HG03575 (cell line): ENCODE measurements around the gene SPAG7.

Experiments used
- ATAC-seq: cut with Tn5 transposase; IDR thresholded peaks from one replicate; pipeline ENCODE4 v1.9.1; 2021; ENCODE audit not compliant: unreplicated experiment, insufficient number of reproducible peaks, low FRiP score; ENCODE audit errors: extremely low read depth

SPAG7 gene

DNA sequence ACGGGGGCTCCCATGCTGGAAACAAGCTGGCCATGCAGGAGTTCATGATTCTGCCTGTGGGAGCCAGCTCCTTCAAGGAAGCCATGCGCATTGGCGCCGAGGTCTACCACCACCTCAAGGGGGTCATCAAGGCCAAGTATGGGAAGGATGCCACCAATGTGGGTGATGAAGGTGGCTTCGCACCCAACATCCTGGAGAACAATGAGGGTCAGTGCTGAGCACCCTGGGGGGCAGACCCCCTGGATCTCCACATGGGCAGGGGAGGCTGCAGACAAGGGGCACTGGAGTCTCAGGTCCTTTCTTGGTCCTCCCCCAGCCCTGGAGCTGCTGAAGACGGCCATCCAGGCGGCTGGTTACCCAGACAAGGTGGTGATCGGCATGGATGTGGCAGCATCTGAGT lies 12.5 kb downstream of the SPAG7 start:
- no peak for ATAC-seq

DNA sequence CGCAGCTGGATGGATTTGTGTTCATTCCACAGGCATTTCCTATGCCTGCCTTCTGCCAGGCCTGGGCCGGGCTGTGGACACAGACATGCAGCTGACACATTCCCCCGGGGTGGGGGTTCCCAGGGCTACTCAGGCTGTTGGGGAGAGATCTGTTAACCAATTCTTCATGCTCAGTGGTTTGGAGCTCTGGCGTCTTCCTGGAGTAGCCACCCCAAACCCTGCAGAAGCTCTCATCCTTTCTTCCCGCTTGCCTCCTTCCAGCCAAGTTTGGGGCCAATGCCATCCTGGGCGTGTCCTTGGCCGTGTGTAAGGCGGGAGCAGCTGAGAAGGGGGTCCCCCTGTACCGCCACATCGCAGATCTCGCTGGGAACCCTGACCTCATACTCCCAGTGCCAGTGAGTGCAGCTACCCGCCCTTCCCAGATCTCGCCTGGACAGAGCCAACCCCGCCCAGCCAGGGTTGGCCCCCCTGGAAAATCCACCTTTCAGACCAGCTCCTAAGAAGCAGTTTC lies 14.1 kb downstream of the SPAG7 start:
- ATAC-seq: no peak

- ATAC-seq: no peak
These were observed 16.1 kb downstream of the SPAG7 start for GRCh38 chr17:4951486-4951885.

GRCh38 chr17:4950746-4951204 lies 16.8 kb downstream of the SPAG7 start, which contains the start of gene ENO3:
Gene ENO3 (plus strand): TSS chr17:4951119. CDS start chr17:4951830, 711 bp downstream.
- ATAC-seq: no peak

DNA sequence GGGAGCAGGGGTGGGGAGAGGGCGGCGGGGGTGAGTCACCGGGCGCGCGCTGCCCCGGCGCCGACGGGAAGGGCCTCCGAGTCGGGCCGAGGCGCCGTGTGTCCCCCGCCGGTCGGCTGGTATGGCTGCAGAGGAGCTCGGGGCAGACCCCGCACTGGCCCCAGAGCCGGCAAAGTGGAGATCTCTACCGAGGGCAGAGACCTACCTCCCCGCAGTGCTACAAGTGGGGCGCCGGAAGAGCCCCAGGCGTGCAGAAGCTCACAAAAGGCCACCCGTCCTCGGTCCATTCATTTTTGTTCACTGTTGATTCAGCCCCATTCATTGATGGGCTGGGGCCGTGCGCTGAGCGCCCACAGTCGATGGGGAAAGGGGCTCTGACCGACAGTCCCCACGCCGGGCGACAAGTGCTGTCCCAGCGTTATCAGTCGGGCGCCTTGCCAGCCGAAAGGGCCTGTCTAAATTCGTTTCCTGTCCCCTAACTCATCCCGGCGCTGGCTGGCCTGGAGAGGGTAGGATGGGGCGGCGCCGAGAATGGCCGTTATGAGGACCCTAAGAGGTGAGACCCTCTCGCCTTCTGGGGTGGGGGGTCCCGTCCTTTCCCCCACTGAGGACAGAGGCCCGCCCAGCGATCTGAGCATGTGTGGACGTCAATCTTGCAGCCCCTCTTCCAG lies 17.4 kb downstream of the SPAG7 start:
- ATAC-seq: no peak

- no peak for ATAC-seq
These were observed 18.1 kb downstream of the SPAG7 start for GRCh38 chr17:4949321-4950074.

GRCh38 chr17:4948931-4949320 lies 18.7 kb downstream of the SPAG7 start:
- no peak for ATAC-seq

DNA sequence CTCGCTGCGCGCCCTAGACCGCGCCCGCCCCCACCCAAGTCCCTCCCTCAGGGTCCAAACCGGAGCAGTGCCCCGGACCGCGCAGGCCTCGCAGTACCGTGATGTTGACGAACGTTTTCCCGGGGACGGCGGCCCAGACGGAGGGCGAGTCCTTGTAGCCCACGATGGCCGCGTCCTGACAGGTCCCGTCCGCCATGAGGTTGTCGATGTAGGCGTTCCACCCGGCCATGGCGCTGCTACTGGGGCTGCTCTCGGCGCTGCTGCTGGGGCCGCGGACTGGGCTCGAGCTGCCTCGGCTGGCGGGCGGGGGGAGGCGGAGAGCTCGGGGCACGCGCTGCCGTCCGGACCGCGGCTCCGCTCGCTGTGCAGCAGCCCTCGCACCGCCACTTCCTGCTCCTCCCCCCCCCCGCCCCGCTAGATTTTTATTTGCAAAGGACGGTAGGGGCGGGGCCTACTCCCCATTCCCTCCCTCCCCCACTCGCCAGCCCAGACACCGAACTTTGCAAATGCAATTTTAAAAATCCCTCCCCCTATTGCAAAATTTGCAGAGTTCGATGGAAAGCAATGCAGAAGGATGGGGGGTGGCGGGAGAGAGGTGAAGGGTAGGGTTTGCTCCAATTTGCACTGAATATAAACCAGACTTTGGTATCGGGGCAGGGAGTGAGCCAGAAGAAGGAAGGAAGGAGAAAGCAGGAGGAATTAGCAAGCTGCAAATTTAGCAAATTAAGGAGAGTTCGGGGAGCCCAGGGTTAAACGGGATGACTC lies 19.3 kb downstream of the SPAG7 start, which contains the start of gene PFN1:
PFN1 (minus strand) TSS at position 365 of the 765 bp plus-strand sequence; CDS start at position 229, 136 bp downstream.
- ATAC-seq: no peak

DNA sequence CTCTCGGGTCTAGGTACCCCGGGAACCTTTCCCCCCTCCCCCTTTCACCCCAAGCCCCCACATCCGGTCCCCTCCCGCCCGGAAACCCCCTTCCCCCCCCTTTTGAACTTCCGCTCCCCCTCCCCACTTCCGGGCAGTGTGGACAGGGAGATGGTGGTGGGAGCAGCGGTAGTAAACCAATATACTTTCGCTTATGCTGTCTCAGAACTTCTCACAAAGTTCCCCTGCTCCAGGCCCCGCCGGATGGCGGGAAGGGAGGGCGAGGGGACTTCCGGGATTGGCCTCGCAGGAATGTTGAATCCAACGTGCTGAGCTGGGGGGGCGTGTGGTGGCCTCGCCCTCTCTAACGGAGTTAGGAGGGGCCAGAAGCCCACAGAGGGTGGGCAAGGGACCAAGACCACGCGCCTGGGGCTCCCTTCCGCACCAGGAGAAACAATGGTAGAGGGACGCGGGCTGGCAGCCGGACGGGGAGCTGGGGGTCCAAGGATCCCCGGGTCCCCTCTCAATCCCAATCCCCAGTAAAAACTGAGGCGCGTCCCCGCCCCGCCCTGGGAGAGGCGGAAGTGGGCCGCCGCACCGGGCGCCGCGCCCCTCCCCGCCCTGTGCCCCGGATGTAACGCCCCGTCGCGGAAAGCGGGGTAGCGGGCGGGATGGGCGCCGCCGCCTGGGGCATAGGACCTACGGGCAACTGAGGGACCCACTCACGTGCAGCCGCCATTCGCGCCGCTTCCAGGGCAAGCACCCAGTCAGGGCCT lies 20.0 kb downstream of the SPAG7 start:
- ATAC-seq: no peak

GRCh38 chr17:4947010-4947410 lies 20.6 kb downstream of the SPAG7 start:
- ATAC-seq: no peak

DNA sequence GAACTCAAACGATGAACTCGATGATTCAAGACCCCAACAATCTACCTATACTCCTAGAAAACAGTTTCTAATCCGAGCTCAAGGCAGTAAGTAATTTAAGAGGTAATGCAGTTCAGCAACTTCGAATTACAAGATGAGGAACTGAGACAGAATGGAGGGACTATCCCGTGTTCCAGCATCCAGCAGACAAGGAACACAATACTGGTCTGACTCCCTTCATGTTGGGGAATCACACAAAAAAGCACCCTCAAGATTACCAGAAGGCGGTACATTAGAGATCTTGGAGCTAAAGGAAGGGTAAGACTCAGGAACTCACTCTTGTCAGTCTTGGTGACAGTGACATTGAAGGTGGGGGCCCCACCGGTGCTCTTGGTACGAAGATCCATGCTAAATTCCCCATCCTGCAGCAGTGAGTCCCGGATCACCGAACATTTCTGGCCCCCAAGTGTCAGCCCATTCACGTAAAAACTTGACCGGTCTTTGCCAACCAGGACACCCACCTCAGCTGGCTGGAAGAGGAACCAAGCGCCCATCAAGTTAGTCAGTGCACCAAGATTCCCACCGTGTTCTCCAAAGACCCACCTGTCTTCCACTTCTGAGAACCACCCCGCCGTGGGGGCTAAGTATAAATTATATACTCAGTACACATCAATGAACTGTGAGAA lies 21.2 kb downstream of the SPAG7 start:
- ATAC-seq: no peak

DNA sequence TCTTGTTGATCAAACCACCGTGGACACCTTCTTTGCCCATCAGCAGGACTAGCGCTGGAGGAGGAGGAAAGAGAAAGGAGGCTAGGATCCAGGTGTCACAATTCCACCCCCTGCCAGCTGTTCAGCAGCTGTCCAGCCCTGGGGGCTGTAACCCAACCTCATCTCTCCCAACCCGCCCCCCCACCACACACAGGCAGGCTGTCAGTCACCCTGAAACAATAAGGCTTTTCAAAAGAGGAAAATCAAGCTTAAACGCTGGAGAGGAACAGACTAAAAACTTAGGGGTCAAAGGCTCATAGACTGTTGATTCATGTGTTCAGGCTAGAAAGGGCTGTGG lies 21.7 kb downstream of the SPAG7 start:
- no peak for ATAC-seq

GRCh38 chr17:4945176-4945943 lies 22.3 kb downstream of the SPAG7 start:
- ATAC-seq: no peak

DNA sequence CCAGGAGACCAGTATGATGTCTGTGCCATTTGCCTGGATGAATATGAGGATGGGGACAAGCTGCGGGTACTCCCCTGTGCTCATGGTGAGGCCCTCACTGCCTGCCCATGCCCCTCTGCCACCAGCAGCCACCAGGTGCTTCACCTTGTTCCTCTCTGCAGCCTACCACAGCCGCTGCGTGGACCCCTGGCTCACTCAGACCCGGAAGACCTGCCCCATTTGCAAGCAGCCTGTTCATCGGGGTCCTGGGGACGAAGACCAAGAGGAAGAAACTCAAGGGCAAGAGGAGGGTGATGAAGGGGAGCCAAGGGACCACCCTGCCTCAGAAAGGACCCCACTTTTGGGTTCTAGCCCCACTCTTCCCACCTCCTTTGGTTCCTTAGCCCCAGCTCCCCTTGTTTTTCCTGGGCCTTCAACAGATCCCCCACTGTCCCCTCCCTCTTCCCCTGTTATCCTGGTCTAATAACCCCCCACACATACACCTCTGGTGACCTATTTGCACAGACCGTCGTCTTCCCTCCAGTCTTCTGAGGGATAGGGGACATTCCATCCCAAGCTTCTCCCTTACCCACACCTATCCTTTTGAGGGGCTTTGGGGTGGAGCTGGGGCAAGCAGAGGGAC lies 23.0 kb downstream of the SPAG7 start:
- ATAC-seq: no peak

- ATAC-seq: no peak
These were observed 23.5 kb downstream of the SPAG7 start for GRCh38 chr17:4944163-4944553.

DNA sequence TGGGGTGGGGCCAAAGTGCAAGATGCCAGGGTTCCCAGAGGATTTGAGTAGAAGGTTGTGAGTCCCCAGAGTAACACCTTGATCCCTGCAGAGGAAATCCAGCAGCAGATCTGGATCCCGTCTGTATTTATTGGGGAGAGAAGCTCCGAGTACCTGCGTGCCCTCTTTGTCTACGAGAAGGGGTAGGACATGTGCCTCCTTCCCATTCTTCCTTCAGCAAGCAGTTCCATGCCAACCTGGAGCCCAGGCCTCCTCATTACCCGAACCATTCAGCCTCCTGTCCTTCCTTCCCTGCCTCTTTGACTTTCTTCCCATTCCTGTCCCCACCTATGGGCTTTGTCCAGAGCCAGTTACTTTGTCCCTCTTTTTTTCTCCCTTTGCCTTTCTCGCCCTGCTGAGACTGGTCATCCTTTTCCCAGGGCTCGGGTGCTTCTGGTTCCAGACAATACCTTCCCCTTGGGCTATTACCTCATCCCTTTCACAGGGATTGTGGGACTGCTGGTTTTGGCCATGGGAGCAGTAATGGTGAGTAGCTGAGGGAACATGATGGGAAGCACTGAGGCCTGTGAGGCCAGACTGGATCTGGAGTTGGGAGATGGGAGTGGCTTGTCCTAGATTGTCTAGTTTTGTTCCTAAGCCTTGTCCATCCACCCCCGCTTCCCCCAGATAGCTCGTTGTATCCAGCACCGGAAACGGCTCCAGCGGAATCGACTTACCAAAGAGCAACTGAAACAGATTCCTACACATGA lies 24.7 kb downstream of the SPAG7 start:
- ATAC-seq: no peak

DNA sequence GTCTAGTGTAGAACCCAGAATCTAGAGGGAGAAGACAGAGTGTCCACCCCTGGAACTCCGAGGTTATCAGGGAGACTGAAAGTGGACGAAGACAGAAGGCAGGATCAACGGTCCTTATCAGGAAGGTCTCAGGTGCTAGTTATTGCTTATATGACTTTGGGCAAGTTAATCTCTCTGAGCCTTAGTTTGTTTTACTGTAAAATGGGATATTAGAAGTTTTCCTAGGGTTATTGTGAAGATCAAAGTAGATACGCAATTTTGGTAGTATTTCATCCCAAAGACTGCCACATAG lies 26.4 kb downstream of the SPAG7 start:
- ATAC-seq: no peak
